Retinal pigment epithelial cell (primary cell): ENCODE measurements around the gene DCTN4.
"Not testable (repeated sequence)": the region's sequence is repeated elsewhere in the genome, so short reads cannot be mapped to it uniquely, and the experiment has no call there.

Source experiments
- DNase-seq: peaks from one replicate; pipeline ENCODE4 v3.0.0-alpha.2; 2010; ENCODE audit warnings: low read depth
- H3K4me3 ChIP-seq: 2 replicates; pipeline ENCODE4 v1.5.1; 2011; ENCODE audit warnings: mild to moderate bottlenecking, low read length, control low read depth, moderate library complexity
- TF ChIP-seq, protein P1 (sequence below): conservative IDR thresholded peaks from 2 replicates; pipeline ENCODE4 v1.5.1; 2011; ENCODE audit warnings: low read depth, low read length, control low read depth, inconsistent platforms

Gene DCTN4

DNA sequence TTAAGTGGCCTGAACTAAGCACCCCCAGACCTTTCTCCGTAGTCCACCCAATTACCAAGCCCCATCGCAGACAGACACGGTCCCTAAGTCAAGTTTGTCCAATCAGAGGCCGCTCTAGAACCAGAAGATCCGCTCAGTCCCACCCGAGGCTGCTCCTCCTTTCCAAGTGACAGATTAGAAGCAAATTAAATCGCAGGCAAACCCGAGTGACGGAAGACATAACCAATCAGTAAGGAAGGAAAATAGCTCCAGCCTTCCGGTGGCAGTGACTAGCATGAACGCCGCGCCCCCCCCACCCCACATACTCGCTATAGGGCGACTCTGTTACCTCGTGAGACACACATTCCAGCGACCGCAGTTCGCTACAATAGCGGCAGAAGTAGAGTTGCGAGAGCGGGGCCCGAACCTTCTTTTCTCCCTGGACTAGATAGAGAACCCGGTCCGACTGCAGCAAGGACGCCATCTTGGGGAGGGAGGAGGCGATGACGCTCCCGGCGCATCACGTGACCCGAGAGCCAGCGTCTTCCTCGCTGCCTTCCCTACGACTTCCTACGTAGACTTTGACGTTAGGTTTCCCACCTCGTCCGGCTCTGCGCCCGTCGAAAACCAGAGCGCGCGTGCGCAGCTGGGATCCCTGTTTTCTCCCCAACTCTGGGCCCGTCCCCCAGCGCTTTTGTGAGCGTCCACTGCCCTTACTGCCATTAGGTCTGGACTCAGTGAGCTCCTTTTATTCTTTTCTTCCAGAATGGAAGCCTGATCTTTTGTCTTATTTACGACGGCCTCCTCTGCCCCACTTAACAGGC, at the start of gene DCTN4:
Gene DCTN4, minus strand, starts transcription at position 487 of the 803 bp plus-strand sequence. Its CDS starts 24 bp downstream, at position 463.
- TF ChIP-seq, protein P1, sequence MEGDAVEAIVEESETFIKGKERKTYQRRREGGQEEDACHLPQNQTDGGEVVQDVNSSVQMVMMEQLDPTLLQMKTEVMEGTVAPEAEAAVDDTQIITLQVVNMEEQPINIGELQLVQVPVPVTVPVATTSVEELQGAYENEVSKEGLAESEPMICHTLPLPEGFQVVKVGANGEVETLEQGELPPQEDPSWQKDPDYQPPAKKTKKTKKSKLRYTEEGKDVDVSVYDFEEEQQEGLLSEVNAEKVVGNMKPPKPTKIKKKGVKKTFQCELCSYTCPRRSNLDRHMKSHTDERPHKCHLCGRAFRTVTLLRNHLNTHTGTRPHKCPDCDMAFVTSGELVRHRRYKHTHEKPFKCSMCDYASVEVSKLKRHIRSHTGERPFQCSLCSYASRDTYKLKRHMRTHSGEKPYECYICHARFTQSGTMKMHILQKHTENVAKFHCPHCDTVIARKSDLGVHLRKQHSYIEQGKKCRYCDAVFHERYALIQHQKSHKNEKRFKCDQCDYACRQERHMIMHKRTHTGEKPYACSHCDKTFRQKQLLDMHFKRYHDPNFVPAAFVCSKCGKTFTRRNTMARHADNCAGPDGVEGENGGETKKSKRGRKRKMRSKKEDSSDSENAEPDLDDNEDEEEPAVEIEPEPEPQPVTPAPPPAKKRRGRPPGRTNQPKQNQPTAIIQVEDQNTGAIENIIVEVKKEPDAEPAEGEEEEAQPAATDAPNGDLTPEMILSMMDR, result no peak
- DNase-seq, result peak; percentile 99
- H3K4me3 ChIP-seq, result peak within 1 kb of the TSS; percentile 67

GRCh38 chr5:150804388-150804787, 45.6 kb upstream of the DCTN4 start:
- TF ChIP-seq, protein P1, result no peak
- H3K4me3 ChIP-seq, result no peak overlapping the region
- no peak for DNase-seq

DNA sequence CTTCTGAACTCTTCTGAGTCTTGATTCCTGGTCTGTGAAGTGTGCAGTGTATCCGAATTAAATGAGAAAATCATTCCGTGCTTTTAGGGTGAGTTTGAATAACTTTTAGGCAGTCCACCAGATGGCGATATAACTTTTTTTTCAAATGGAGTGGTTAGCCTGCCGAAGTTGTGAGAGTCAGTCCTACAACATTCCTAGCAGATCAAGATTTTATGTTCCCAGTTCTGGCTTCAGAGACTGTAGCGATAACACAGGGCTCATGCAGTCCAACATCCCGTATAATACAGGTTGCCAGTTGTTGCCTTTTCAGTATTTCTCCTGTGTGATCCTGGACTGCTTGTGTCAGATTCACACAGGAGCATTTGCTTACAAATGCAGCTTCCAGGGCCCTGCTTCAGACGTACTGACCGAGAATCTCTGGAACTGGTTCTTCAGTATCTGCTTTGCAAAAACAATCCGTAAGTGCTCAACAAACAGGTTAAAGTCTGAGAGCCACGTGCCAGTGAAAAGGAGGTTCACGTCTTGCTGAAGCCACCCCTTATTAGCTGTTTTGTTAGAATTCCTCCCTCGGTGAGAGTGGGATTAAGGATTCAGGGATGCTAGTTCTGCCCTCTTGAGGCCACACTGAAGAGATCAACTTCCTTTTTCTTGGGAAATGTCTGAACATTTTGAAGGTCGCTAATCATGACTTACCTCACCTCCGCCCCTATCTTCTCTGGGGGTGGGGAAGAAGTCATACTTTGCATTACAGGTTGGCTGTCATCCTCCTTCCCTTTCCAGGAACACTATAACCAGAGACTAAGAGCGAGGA, 42.5 kb upstream of the DCTN4 start:
- H3K4me3 ChIP-seq, result peak overlapping the region; percentile 55
- TF ChIP-seq, protein P1, result peak; percentile 51
- DNase-seq, result no peak

DNA sequence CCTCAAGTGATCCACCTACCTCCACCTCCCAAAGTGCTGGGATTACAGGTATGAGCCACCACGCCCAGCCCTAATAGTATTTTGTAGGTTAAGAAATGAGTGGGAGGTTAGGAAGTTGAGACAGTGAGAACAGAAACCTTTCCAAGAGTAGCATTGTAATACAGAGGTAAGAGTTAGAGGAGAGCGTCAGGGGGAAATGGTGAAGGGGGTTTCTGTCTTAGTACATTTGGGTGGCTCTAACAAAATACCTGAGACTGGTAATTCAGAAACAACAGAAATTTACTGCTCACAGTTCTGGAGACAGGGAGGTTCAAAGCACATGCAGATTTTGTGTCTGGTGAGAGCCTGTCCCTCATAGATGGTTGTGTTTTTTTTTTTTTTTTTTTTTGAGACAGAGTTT, 38.6 kb upstream of the DCTN4 start:
- TF ChIP-seq, protein P1, result no peak
- DNase-seq, result no peak
- no peak overlapping the region for H3K4me3 ChIP-seq

DNA sequence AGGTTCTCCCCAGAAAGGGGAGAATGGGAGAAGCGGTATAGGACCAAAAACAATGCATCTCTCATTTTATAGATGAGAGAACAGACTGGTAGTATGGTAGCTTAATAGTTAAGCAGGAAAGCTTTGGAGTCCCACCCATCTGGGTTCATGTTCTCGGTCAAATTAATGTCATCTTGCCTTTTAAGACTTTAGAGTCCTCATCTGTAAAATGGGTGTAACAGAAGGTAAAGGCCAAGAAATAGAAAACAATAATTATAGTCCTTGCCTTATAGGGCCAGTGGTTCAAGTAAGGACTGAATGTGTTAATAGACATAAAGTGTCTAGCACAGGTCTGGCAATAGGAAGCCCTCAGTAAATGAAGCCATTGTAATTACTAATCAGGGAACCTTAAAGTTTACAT, 36.1 kb upstream of the DCTN4 start:
- no peak overlapping the region for H3K4me3 ChIP-seq
- DNase-seq, result no peak
- TF ChIP-seq, protein P1, result no peak

DNA sequence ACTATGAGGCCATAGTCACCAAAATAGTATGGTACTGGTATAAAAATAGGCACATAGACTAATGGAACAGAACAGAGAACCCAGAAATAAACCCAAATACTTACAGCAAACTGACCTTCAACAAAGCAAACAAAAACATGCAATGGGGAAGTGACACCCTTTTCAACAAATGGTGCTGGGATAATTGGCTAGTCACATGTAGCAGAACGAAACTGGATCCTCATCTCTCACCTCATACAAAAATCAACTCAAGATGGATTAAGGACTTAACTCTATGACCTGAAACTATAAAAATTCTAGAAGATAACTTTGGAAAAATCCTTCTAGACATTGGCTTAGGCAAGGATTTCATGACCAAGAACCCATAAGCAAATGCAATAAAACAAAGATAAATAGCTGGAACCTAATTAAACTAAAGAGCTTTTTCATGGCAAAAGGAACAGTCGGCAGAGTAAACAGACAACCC, 34.6 kb upstream of the DCTN4 start:
- DNase-seq, result not testable (repeated sequence)

DNA sequence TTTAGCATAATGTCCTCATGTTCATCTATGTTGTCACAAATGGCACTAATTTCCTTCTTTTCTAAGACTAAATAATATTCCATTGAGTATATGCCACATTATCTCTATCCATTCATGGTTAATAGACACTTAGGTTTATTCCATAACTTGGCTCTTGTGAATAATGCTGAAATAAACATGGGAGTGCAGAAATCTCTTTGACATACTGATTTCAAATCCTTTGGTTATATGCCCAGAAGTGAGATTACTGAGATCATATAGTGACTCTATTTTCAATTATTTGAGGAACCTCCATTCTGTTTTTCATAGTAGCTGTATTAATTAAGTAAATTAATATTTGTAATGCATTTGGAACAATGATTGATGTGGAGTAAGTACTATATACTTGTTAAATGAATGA, 32.7 kb upstream of the DCTN4 start:
- H3K4me3 ChIP-seq, result no peak overlapping the region
- no peak for DNase-seq
- TF ChIP-seq, protein P1, result no peak

More for the DNA sequence above, 34.6 kb upstream of the DCTN4 start:
- not testable (repeated sequence) for H3K4me3 ChIP-seq
